ENCODE measurements around the gene GAB2.

DNA sequence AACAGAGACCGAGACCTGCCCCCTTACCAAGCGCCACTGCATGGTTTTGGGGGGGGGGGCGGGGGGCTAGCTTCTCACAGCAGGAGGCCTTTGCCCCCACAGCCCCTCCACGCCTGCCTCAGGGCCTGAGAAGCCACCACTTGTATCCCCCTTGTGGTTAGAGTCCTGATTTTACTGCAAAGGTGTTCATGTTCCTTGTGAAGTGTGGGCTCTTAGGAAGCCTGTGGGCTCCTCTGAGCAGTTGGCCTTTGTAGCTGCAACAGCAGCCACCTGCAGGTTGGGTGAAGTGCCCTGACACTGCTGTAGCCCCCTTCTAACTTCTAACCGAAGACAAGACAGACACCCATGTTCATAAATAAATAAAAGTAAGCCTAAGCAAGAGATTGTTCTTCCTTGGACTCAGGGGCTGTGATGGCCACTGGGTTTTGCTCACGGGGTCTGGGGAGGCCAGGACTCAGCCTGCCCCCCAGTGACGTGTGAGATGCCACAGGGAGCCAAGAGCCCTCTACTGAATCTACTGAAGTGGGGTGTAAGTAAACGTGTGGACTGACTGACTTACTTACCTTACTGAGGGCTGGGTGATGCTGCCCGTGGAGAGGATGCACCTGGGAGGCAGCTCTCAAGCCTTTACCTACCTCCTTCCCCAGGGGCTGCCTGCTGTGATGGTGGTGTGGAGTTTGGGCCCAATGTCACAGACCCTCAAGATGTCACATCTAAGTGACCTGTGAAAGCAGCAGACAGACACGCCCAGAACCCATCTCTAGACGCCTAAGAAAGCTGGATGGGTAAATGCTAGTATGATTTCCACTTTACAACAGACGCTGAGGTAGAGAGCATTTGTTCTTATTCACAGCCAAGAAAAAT is 203.1 kb downstream of the GAB2 start:
- TF ChIP-seq CTCF (IDR thresholded peaks at IDR 0.05) (no peak), POLR2AphosphoS5 (IDR thresholded peaks at IDR 0.05) (no peak)

Data from stomach (tissue), 4 donors.